ENCODE results near the gene SLAMF7.

DNA sequence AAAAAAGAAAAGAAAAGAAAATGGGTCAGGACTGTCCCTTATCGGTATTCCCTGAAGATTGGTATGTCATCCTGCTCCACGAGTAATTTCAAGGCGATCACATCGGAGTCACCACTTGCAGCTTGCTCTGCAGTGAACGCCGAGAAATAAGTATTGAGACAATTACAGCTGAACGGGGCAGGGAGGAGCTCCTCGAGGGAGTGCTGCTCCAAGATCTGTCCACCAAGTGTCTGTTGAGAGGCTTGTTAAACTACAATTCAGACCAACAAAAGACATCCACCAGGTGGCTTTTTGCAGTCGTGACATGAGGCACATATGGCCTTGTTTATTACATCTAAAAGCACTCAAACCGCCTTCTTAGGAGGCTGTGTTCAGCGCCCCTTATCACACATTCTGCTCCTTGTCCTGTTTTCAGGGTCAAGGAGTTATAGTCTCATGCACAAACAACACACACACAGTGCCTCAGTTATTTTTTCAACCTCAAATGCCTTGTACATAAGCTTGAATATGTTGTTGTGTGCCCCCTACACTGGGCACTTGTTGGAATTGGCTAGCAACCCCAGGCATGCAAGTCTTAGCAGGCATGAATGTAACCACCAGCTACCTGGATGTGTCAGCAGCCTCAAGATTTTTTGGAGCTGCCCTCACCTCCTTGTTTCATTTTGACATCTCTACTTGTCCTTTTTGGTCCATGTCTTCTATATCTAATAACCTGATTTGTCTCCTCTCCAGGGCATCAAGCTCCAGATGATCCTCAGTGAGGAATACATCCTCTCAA lies 14.4 kb upstream of the SLAMF7 start:
- no peak for TF ChIP-seq ZNF274 (IDR thresholded peaks at IDR 0.05; ENCODE audit: low read depth, low read length)
- TF ChIP-seq YY1 (IDR thresholded peaks at IDR 0.05; ENCODE audit: insufficient read depth, insufficient read length), result no peak
- TF ChIP-seq SUZ12 (IDR thresholded peaks at IDR 0.05; ENCODE audit: extremely low read depth, insufficient read depth, insufficient read length), result no peak

Measured in NT2/D1 (cell line).